ENCODE results near the gene MCIDAS. TPM values are rescaled to one million over a fixed set of nuclear protein-coding genes. Genes with fewer than 3 reads are reported as not detected.

The MCIDAS gene
- total and polyA plus RNA-seq, 2 donors (not counting 1 experiment from before 2014, with no cell fraction given), result not detected

DNA sequence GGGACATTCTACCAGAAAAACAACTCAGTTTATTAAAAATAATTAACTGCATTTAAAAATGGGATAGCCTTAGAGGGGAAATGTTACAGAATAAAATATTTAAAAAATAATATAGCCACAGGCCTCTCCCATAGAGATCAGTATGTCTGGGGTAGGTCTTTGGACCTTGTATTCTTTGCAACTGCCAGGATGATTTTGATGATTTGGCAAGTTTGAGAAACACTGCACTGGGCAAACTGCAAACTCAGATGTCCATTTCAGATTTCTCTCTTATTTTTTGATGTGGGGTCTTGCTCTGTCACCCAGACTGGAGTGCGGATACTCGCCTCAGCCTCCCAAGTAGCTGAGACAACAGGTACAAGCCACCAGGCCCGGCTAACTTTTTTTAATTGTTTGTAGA is 31.2 kb upstream of the MCIDAS start:
- Histone ChIP-seq H3K4me3 (ENCODE audit: control extremely low read depth in 1 of 5, extremely low read depth in 1 of 5, insufficient read depth in 1 of 5, low read depth in 2 of 5, low read length in 4 of 5) (no peak overlapping the region), H3K36me3 (replicated peaks in 1 of 2; ENCODE audit: control extremely low read depth in 1 of 2, control insufficient read depth in 1 of 2, extremely low read depth in 1 of 2, insufficient read depth in 2 of 2, low read length in 1 of 2) (peaks cover 0 to 65% of the 10 kb centered on the region in 2 experiments), H3K4me2 (replicated peaks; ENCODE audit: low read depth, low read length, poor library complexity, severe bottlenecking) (no peak overlapping the region), H3K9ac (ENCODE audit: low read length) (no peak overlapping the region), H2AFZ (ENCODE audit: insufficient read depth, low read depth, low read length, poor library complexity, severe bottlenecking) (no peak overlapping the region), H3K27me3 (replicated peaks in 1 of 4; ENCODE audit: control extremely low read depth in 1 of 4, control insufficient read depth in 3 of 4, insufficient read depth in 4 of 4, low read length in 3 of 4) (no peaks in the 10 kb centered on the region), H3K79me2 (ENCODE audit: control insufficient read depth, insufficient read depth, low read length) (no peaks in the 10 kb centered on the region), H3K4me1 (ENCODE audit: control insufficient read depth in 2 of 2, insufficient read depth in 2 of 2, low read length in 2 of 2) (no peaks in the 10 kb centered on the region), H3K9me3 (ENCODE audit: control extremely low read depth in 1 of 3, control insufficient read depth in 2 of 3, insufficient read depth in 1 of 3, low read length in 2 of 3) (no peaks in the 10 kb centered on the region), H4K20me1 (ENCODE audit: control insufficient read depth, insufficient read depth, low read length, poor library complexity, severe bottlenecking) (no peaks in the 10 kb centered on the region), H3K27ac (ENCODE audit: low read length in 2 of 2) (no peak overlapping the region)
- Mint-ChIP-seq H3K27me3 (no peaks in the 10 kb centered on the region), H3K4me3 (no peak overlapping the region), H3K4me1 (no peaks in the 10 kb centered on the region), H3K9me3 (ENCODE audit: insufficient read depth) (no peaks in the 10 kb centered on the region), H3K27ac (no peak overlapping the region)
- TF ChIP-seq, protein P1, sequence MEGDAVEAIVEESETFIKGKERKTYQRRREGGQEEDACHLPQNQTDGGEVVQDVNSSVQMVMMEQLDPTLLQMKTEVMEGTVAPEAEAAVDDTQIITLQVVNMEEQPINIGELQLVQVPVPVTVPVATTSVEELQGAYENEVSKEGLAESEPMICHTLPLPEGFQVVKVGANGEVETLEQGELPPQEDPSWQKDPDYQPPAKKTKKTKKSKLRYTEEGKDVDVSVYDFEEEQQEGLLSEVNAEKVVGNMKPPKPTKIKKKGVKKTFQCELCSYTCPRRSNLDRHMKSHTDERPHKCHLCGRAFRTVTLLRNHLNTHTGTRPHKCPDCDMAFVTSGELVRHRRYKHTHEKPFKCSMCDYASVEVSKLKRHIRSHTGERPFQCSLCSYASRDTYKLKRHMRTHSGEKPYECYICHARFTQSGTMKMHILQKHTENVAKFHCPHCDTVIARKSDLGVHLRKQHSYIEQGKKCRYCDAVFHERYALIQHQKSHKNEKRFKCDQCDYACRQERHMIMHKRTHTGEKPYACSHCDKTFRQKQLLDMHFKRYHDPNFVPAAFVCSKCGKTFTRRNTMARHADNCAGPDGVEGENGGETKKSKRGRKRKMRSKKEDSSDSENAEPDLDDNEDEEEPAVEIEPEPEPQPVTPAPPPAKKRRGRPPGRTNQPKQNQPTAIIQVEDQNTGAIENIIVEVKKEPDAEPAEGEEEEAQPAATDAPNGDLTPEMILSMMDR (IDR thresholded peaks at IDR 0.05), result no peak
- TF ChIP-seq EZH2 (IDR thresholded peaks at IDR 0.05; ENCODE audit: borderline replicate concordance, insufficient read depth, low read depth, low read length, poor library complexity, severe bottlenecking), result no peak
- intact Hi-C loops (cut with micrococcal nuclease), result no loop called here
- WGBS (ENCODE audit: insufficient coverage), result 100% methylated on average over 2 of the region's 3 CpGs
- ChIA-PET POLR2A (no interaction called here), CTCF (no interaction called here)
- ATAC-seq (ENCODE audit: low read depth) (no peak), DNase-seq (no peak)

DNA sequence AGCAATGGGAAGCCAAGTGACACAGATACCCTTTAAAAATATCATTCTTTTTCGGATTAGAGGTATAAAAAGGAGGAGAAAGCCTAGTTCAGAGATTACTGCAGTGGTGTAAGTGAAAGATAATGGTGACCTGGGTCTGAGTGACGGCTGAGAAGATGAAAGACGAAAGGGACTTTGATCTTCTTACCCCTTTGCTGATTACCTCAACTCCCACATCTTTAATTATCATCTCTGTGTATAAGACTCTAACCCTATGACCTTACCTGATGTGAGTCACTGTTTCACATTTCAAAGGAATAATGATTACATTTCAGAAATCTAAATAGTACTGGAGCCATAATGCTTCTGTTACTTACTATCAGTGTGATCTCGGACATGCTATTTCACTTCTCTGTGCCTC is 27.7 kb upstream of the MCIDAS start:
- H3K4me1 Mint-ChIP-seq, result no peaks in the 10 kb centered on the region
- TF ChIP-seq, protein P1 (IDR thresholded peaks at IDR 0.05), result no peak
- no peak for TF ChIP-seq EZH2 (IDR thresholded peaks at IDR 0.05; ENCODE audit: borderline replicate concordance, insufficient read depth, low read depth, low read length, poor library complexity, severe bottlenecking)
- no peaks in the 10 kb centered on the region for H3K9me3 ChIP-seq (ENCODE audit: control extremely low read depth in 1 of 3, control insufficient read depth in 2 of 3, insufficient read depth in 1 of 3, low read length in 2 of 3)
- no peaks in the 10 kb centered on the region for H3K27me3 ChIP-seq (replicated peaks in 1 of 4; ENCODE audit: control extremely low read depth in 1 of 4, control insufficient read depth in 3 of 4, insufficient read depth in 4 of 4, low read length in 3 of 4)
- ATAC-seq (ENCODE audit: low read depth) (no peak), DNase-seq (no peak)
- H3K9me3 Mint-ChIP-seq (ENCODE audit: insufficient read depth), result no peaks in the 10 kb centered on the region
- CTCF ChIA-PET, result no interaction called here
- POLR2A ChIA-PET, result no interaction called here
- no peaks in the 10 kb centered on the region for H3K4me1 ChIP-seq (ENCODE audit: control insufficient read depth in 2 of 2, insufficient read depth in 2 of 2, low read length in 2 of 2)
- H3K79me2 ChIP-seq (ENCODE audit: control insufficient read depth, insufficient read depth, low read length), result no peaks in the 10 kb centered on the region
- H3K4me3 Mint-ChIP-seq, result no peak overlapping the region
- no peak overlapping the region for H3K9ac ChIP-seq (ENCODE audit: low read length)
- no peaks in the 10 kb centered on the region for H3K27me3 Mint-ChIP-seq
- H3K36me3 ChIP-seq (replicated peaks in 1 of 2; ENCODE audit: control extremely low read depth in 1 of 2, control insufficient read depth in 1 of 2, extremely low read depth in 1 of 2, insufficient read depth in 2 of 2, low read length in 1 of 2), result peaks cover 0 to 36% of the 10 kb centered on the region in 2 experiments
- no peak overlapping the region for H3K27ac ChIP-seq (ENCODE audit: low read length in 2 of 2)
- no peak overlapping the region for H2AFZ ChIP-seq (ENCODE audit: insufficient read depth, low read depth, low read length, poor library complexity, severe bottlenecking)
- intact Hi-C loops (cut with micrococcal nuclease), result no loop called here
- H3K4me3 ChIP-seq (ENCODE audit: control extremely low read depth in 1 of 5, extremely low read depth in 1 of 5, insufficient read depth in 1 of 5, low read depth in 2 of 5, low read length in 4 of 5), result no peak overlapping the region
- no peaks in the 10 kb centered on the region for H4K20me1 ChIP-seq (ENCODE audit: control insufficient read depth, insufficient read depth, low read length, poor library complexity, severe bottlenecking)
- H3K27ac Mint-ChIP-seq, result no peak overlapping the region
- H3K4me2 ChIP-seq (replicated peaks; ENCODE audit: low read depth, low read length, poor library complexity, severe bottlenecking), result no peak overlapping the region
- no CpG with 5 or more reads among the region's 4 CpGs for WGBS (ENCODE audit: insufficient coverage)

All from B cell (primary cell).